CD4-positive, alpha-beta T cell treated with Interleukin-17A for 4 hours (primary cell): ENCODE results near the gene TFEB.

Experiments used
- DNase-seq: peaks from one replicate; pipeline ENCODE4 v3.0.0-alpha.2; 2020; ENCODE audit warnings: mixed read lengths

The TFEB gene

GRCh38 chr6:41736800-41737555 is 1.6 kb upstream of the TFEB start:
- no peak for DNase-seq

DNA sequence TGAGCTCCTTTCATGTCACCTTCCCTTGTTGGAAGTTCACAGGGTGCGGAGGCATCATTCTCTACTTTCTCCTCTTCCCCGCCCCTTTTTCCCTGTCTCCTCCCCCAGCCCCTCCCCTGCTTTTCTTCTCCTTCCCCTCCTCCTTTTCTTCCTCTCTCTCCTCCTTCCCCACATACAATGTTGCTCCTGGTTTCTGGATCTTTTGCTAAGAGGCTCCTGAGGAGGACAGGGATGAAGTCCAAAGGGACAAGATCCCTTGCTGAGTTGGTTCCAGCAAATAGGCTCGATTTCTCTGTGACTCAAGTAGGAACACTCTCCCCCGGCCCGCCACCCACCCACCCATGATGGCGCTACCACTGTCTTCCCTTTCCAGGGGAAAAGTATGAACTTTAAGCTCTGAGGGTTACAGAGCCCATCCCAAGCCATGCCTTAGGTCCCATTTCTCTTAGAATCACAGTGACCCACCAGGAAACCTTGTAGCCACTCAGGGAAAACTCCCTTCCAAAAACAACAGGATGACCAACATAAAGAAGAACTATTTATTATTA is 852 bp upstream of the TFEB start:
- DNase-seq, result no peak

DNA sequence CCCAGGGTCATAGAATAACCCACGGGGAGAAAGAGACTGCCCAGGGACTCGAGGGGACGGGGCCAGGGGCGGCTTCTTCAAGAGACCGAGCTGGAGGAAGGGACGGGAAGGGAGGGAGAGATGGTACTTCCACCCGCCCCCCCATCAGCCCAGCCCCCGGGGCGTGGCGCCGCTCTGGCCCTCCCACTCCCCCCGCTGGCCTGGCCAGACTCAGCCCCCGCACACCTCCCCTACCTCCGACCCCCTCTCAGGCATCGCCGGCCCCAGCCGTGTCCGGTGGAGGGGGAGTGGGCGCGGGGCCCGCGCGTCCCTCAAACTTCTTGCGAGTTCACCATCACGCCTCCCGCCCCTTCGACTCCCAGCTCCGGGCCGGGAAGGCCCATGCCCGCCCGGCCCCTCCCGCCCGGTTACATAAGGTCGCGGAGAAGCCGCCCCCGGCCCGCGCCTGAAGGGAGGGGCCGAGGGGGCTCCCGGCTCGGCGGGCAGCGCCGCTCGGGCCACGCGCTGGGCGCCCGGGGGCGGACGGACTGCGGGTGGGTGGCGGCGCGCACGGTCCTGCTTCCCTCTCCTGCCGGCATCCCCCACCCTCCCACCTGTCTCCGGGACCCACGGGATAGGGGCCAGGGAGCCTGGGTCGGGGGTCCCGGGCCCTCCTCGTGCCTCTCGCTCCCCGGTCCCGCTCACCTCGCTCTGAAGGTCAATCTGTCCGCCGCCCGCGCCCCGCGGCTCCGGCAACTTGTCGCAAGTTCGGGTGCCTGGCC is 562 bp downstream of the TFEB start:
- DNase-seq, result peak; percentile 84

- peak; percentile 83 for DNase-seq
These were observed 1.4 kb downstream of the TFEB start for GRCh38 chr6:41733707-41734665.

DNA sequence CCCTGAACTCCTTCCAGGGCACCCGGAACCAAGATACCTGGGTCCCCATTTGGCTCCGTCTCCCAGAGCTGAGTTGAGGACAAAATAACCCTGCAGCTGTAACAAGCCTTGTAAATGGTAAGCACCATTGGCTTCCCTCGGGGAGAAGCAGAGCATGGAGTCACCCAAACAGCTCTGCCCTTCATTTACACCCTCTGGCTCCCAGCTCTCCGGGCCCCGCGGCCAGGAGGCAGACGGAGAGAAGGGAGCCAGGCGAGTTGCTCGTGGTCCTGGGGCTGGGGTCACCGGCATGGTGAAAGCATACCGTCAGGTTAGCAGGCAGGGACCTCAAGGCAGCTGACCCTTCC is 2.1 kb downstream of the TFEB start:
- peak; percentile 9 for DNase-seq

DNA sequence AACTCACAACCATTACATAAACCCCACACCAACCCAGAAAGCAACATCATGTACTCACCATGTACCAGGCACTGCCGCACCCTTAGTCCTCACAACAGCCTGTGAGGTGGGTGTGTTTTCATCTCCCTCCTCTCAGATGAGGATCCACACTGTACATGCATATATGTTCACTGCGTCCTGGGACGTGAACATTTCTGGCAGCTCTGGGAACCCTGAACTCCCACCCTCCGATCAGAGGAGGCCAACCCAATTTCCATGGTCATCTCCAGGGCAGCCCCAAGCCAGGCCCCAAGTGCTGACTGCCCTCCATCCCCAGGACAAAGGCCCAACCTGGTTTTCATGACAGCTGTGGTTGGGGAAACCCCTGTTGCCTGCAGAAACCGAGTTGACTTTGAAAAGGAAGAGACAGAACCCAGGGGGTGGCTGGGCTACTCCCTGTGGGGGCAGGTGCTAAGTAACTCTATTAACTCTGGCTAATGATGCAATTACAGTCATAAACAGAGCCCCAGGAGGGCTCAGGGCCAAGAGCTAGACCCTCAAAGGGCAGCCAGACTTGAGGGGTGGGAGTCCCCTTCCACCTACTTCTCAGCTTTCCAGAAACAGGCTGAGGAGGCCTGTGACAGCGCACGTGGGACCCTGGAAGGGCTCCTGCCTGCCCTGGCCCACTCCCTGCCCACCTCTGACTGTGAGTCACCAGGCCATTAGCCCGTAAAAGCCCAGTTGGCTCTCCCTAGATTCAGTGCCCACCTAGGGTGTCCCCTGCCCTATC is 2.6 kb downstream of the TFEB start:
- peak; percentile 56 for DNase-seq

GRCh38 chr6:41732149-41732548 is 3.3 kb downstream of the TFEB start:
- no peak for DNase-seq

DNA sequence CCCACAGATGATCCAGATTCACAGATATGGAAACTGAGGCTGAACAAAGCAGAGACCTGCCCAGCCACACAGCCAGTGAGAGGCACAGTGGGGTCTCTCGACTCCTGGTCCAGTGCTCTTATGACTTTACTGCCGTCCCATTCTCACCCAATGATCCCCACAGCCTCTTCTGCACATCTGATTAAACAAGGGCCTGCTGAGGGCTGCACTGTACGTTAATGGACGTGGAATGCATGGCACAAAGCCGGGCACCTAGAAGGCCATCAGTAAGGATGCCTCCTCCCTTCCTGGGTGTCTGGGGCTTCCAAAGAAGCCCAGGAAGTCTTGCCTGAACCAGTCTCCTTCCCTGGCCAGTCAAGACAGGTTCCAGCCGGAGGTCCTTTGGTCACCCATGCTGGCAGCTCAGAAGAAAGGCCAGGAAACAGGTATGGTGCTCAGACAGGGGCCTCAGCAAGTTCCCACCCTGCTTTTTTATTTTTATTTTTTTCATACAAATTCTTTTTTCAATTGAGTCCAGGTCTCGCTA is 3.8 kb downstream of the TFEB start:
- no peak for DNase-seq

- no peak for DNase-seq
These were observed 4.6 kb downstream of the TFEB start for GRCh38 chr6:41730531-41731436.

DNA sequence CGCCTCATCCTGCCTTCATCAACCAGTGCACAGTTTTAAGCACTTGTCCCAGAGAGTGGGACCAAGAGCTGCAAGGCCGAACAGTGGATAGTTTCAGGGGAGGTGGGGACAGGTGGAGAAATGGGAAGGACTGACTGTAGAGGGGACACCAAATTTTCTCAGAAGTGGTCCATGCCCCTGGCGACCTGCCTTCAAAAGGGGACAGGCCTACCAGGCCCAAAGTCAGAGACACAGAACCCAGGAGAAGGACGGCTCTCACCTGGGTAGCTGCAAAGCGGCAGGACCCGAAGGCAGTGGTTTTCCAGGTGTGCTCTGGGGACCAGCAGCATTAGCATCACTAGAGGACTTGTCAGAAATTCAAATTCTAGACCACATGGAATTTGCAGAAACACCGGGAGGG is 5.8 kb downstream of the TFEB start:
- DNase-seq, result no peak

GRCh38 chr6:41728954-41729353 is 6.5 kb downstream of the TFEB start:
- no peak for DNase-seq

DNA sequence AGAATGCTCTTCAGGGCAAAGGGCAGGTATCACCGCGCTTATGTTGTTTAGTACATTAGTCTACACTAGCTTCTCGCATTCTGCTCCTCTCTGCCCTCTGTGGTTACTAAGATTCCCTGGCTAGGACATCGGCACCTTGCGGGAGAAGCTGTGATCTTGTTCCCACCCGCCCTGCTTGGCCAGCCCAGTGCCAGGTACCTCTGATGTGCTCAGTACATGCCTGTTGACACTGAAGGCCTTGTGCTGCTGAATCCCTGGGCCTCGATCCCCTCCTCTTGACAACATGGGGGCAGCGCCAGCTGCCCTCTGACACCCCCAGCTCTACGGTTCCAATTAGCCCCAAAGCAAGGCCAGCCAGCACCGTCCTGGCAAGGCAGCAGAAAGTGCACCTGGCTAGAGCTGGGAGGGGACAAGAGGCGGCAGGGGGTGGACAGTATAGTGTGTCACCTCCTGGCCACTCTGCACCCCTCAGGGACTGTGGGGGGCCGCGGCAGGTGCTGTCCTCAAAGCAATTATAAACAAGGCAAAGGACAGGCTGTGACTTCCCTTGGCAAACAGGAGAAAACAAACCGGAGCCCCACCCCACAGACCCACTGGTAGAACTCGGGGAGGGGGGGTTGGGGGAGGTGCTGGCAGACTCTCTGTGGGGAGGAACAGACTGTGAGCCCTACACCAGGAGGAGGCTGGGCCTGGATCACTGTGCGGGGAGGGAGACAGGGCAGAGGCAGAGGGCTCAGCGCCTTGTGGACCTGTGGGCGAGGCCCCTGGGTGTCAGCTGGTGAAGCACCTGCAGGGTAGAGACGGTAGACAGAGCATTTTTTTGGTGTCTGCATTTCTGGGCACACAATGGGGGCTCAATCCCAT is 7.1 kb downstream of the TFEB start:
- DNase-seq, result no peak

DNA sequence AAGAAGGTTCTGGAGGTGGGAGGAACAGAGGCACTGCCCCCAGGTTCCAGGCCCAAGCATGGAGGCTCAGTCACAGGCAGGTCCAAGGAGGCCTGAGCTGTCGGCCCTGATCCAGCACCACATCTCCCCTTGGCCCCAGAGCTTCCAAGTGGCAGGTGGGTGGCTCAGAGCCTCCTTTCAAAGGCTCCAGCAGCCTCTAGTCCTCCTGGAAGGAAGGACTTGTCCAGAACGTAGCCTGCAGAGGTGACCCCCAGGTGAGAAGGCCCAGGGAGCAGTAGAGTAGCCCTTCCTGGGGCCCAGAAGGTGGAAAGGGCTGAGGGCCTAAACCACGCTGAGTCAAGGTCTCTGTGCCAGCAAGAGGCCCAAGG is 7.7 kb downstream of the TFEB start:
- no peak for DNase-seq

- DNase-seq, result no peak
These were observed 8.5 kb downstream of the TFEB start for GRCh38 chr6:41726876-41727275.

DNA sequence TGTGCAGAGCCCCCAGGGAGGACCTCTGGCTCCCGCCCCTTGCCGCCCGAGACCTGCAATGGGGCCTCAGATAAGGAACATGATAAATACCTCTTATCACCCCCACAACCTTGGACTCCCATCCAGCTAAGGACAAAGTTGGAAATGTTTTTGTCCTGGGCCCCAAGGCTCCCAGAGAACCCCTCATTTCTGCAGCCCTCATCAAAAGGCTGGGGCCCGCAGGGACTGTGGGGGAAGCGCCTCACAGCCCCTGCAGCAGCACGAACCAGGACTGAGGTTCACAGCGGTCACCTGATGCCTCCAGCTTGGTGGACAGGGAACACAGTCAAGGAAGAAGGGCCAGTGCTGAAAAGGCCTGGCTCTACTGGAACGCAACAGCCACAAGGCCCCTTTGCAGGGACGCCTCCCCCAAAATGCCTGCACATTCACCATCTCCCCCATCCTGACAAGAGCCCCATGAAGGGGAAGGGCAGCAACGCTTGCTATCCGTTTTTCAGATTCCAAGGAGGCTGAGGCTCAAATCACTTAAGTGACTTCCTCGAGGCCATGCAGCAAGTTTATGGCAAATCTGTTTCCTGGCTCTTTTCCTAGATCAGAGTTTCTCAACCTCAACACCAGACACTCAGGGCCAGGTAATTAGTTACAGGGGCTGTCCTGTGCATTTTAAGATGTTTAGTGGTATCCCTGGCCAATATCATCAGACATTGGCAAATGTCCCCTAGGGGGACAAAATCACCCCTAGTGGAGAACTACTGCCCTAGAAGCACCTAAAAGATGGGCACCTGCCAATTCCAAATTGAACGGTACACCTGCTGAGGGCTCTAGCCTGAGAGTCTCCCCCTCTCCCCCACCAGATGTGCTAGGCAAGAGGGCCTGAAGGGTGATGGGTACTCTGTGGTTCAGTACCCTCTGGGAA is 10.6 kb downstream of the TFEB start:
- DNase-seq, result no peak

GRCh38 chr6:41724228-41724580 is 11.2 kb downstream of the TFEB start:
- DNase-seq, result no peak

GRCh38 chr6:41723530-41724227 is 11.7 kb downstream of the TFEB start:
- DNase-seq, result no peak

- no peak for DNase-seq
These were observed 12.4 kb downstream of the TFEB start for GRCh38 chr6:41722969-41723529.
